Ovary (tissue), 3 donors: ENCODE data around the gene C8G.

Experiments
- CTCF ChIP-seq, 3 donors: fragments of 450-650 bp in 2 of 3; fragments of 200-600 bp in 1 of 3; IDR thresholded peaks; one replicate each; pipeline versions ENCODE4 v1.5.1 to v1.8.0; 2016 to 2022; ENCODE audit warnings: antibody characterized with exemption in 3 of 3, mild to moderate bottlenecking in 1 of 3
- EP300 ChIP-seq: sonication (generic); formaldehyde crosslinking; IDR thresholded peaks from one replicate; pipeline ENCODE4 v1.6.1; 2017; ENCODE audit warnings: antibody characterized with exemption
- POLR2A ChIP-seq: fragments of 450-650 bp; IDR thresholded peaks from one replicate; pipeline ENCODE4 v1.6.1; 2017; ENCODE audit warnings: antibody characterized with exemption, mild to moderate bottlenecking, moderate library complexity
- donor health status: DM: no; HTN: no; CAD: no.

GRCh38 chr9:136984464-136985026, 39.5 kb downstream of the C8G start:
- TF ChIP-seq POLR2A = no peak
- TF ChIP-seq CTCF (IDR thresholded peaks at IDR 0.05) = no peak
- no peak for TF ChIP-seq EP300
